SK-N-MC (cell line): ENCODE results near the gene IFIT1B.

ENCODE experiments used
- DNase-seq: peaks from one replicate; pipeline ENCODE4 v3.0.0-alpha.2; 2011; ENCODE audit warnings: low read depth, low spot score
- H3K27ac ChIP-seq: fragments of 200-600 bp; sonication (generic); 2 replicates; pipeline ENCODE4 v1.5.1; 2016; ENCODE audit warnings: mixed run types
- H3K36me3 ChIP-seq: fragments of 200-600 bp; sonication (generic); 2 replicates; pipeline ENCODE4 v1.6.1; 2017; ENCODE audit warnings: antibody characterized with exemption, low read length, mixed read lengths; ENCODE audit not compliant: insufficient read depth
- H3K4me3 ChIP-seq: fragments of 200-600 bp; sonication (generic); 2 replicates; pipeline ENCODE4 v1.5.1; 2016
- H3K9ac ChIP-seq: fragments of 200-600 bp; sonication (generic); 2 replicates; pipeline ENCODE4 v1.8.0; 2017; ENCODE audit warnings: mixed run types, mixed read lengths; ENCODE audit not compliant: insufficient read length
- H3K9me3 ChIP-seq: fragments of 200-600 bp; sonication (generic); 2 replicates; pipeline ENCODE4 v1.6.1; 2017; ENCODE audit warnings: low read depth, mild to moderate bottlenecking, antibody characterized with exemption, low read length, moderate library complexity, mixed read lengths
- EZH2 ChIP-seq: fragments of 200-600 bp; sonication (generic); IDR thresholded peaks from one replicate; pipeline ENCODE4 v1.6.1; 2017; ENCODE audit warnings: antibody characterized with exemption
- FOXP2 ChIP-seq: optimal IDR thresholded peaks from 2 replicates; pipeline ENCODE3; 2011; ENCODE audit warnings: mild to moderate bottlenecking, moderate library complexity; ENCODE audit not compliant: insufficient read depth; ENCODE audit errors: extremely low read length, control extremely low read depth
- POLR2AphosphoS5 ChIP-seq: IDR thresholded peaks from 2 replicates; pipeline ENCODE4 v1.6.1; 2012; ENCODE audit warnings: mild to moderate bottlenecking, low read depth, low read length, borderline replicate concordance

IFIT1B gene

GRCh38 chr10:89413398-89413912, 35.6 kb downstream of the IFIT1B start:
- H3K27ac ChIP-seq = no peak overlapping the region
- no peaks in the 10 kb centered on the region for H3K36me3 ChIP-seq
- no peak for DNase-seq
- TF ChIP-seq POLR2AphosphoS5 (no peak), FOXP2 (no peak), EZH2 (no peak)
- H3K4me3 ChIP-seq = no peak overlapping the region
- no peak overlapping the region for H3K9ac ChIP-seq
- no peaks in the 10 kb centered on the region for H3K9me3 ChIP-seq

DNA sequence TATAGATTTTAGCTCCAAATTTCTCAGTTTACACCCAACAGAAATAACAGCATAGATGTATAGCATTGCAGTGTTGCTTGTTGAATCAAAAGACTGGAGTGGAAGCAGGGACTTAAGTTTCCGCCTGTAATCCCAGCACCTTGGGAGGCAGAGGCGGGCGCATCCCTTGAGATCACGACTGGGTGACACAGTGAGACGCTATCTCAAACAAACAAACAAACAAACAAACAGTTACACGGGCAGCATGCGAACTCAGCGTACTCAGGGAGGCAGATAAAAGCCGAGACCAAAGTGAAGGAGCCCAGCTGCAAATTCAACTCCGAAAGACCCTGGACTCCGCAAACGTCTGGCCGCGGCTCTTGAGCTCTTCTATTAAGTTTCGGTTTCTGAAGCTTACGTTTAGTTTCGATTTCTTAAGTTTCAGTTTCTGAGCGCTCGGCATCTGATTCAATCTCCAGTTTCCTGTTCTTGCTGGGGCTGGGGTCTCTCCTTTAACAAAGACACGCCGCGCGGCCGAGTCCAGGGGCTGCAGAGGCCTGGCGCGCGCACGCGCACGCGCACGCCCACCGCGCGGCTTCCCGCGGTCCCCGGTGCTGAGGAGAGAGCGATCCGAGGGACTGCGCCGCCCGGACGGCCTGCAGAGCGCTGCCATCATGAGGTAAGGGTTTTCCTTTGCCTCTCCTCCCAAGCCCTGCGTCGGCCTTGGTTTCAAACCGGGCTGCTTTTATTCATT, 36.5 kb downstream of the IFIT1B start, which contains the start of gene IFIT5:
Gene IFIT5, plus strand, starts transcription at position 423 of the 733 bp plus-strand sequence. Its CDS starts 231 bp downstream, at position 654.
- H3K36me3 ChIP-seq = no peaks in the 10 kb centered on the region
- peak within 1 kb of the TSS; percentile 83 for H3K4me3 ChIP-seq
- no peak for TF ChIP-seq FOXP2
- no peak for TF ChIP-seq POLR2AphosphoS5
- no peak for TF ChIP-seq EZH2
- no peak for DNase-seq
- H3K27ac ChIP-seq = no peak within 1 kb of the TSS
- peak within 1 kb of the TSS; percentile 72 for H3K9ac ChIP-seq
- no peaks in the 10 kb centered on the region for H3K9me3 ChIP-seq

GRCh38 chr10:89414879-89415821, 37.3 kb downstream of the IFIT1B start:
- H3K9me3 ChIP-seq = no peaks in the 10 kb centered on the region
- no peak overlapping the region for H3K27ac ChIP-seq
- H3K9ac ChIP-seq = peak overlapping the region; percentile 72
- peak overlapping the region; percentile 83 for H3K4me3 ChIP-seq
- TF ChIP-seq POLR2AphosphoS5 = no peak
- no peak for TF ChIP-seq EZH2
- TF ChIP-seq FOXP2 = no peak
- DNase-seq = no peak
- no peaks in the 10 kb centered on the region for H3K36me3 ChIP-seq

GRCh38 chr10:89416465-89416864, 38.6 kb downstream of the IFIT1B start:
- H3K36me3 ChIP-seq = no peaks in the 10 kb centered on the region
- TF ChIP-seq EZH2 = no peak
- no peak for TF ChIP-seq FOXP2
- TF ChIP-seq POLR2AphosphoS5 = no peak
- H3K4me3 ChIP-seq = no peak overlapping the region
- no peaks in the 10 kb centered on the region for H3K9me3 ChIP-seq
- no peak overlapping the region for H3K27ac ChIP-seq
- DNase-seq = no peak
- H3K9ac ChIP-seq = no peak overlapping the region

GRCh38 chr10:89419548-89419947, 41.7 kb downstream of the IFIT1B start:
- H3K4me3 ChIP-seq = no peak overlapping the region
- no peaks in the 10 kb centered on the region for H3K9me3 ChIP-seq
- TF ChIP-seq EZH2 (no peak), POLR2AphosphoS5 (no peak), FOXP2 (no peak)
- no peak overlapping the region for H3K9ac ChIP-seq
- H3K36me3 ChIP-seq = no peaks in the 10 kb centered on the region
- DNase-seq = peak; percentile 10
- H3K27ac ChIP-seq = no peak overlapping the region

GRCh38 chr10:89421018-89421476, 43.2 kb downstream of the IFIT1B start:
- no peak for DNase-seq
- Histone ChIP-seq H3K36me3 (no peaks in the 10 kb centered on the region), H3K27ac (no peak overlapping the region), H3K9me3 (no peaks in the 10 kb centered on the region), H3K4me3 (no peak overlapping the region), H3K9ac (no peak overlapping the region)
- TF ChIP-seq EZH2 (no peak), POLR2AphosphoS5 (no peak), FOXP2 (no peak)

DNA sequence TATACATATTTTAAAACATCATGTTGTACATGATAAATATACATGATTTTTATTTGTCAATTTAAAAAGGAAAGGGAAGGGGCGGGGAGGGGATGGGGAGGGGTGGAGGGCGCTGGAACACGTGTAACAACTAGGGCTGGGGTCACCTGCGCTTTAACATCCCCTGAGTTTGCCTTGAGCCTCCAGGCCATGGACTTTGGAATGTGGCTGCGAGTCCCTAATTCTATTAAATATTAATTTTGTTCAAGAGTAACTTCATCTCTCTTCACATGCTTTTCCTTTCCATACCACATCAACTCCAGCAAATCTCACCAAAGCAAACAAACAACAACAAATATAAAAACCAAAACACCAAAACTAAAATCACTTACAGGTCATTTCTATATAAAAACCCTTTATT, 47.1 kb downstream of the IFIT1B start:
- no peak for DNase-seq
- H3K27ac ChIP-seq = no peak overlapping the region
- H3K4me3 ChIP-seq = no peak overlapping the region
- TF ChIP-seq FOXP2 (no peak), EZH2 (no peak), POLR2AphosphoS5 (no peak)
- no peaks in the 10 kb centered on the region for H3K36me3 ChIP-seq
- no peak overlapping the region for H3K9ac ChIP-seq
- no peaks in the 10 kb centered on the region for H3K9me3 ChIP-seq

DNA sequence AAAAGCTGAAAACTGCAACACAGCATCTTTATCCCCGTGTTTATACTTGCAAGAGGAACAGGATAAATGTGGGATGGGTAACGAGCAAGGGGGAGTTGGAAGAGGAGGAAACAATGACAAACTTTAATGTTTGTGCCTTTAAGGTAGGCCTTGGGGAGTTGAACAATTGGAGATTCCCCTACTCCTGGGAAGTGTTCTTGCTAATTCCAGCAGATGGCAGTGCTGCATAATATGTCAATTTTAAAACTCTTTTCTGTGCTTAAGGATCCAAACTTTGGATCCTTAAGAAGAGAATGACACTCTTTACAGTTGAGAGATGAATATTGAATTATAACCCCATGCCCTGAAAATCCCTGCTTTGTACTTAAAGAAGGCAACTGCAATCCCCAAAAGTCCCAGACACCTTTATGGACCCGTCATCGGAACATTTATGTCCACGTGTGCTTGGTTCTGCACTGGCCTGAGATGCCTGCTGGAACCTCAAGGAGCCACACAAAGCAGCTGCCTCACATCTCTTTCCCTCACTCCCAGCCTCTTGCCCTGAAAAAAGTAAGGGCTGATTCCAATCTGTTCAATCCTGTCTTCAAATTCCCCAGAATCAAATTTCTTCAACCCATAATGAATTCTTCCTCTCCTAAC, 48.5 kb downstream of the IFIT1B start:
- H3K36me3 ChIP-seq = no peaks in the 10 kb centered on the region
- no peaks in the 10 kb centered on the region for H3K9me3 ChIP-seq
- H3K27ac ChIP-seq = no peak overlapping the region
- H3K4me3 ChIP-seq = no peak overlapping the region
- TF ChIP-seq EZH2 (no peak), FOXP2 (no peak), POLR2AphosphoS5 (no peak)
- peak; percentile 6 for DNase-seq
- no peak overlapping the region for H3K9ac ChIP-seq
